Endothelial cell (in vitro differentiated cells): ENCODE measurements around the gene TMEM231. TPM values are rescaled to one million over a fixed set of nuclear protein-coding genes. Genes with fewer than 3 reads are reported as not detected.
A peak's percentile ranks its signal among the peaks of the same experiment; 100 is the strongest.

Experiments used
- DNase-seq: peaks from one replicate; pipeline ENCODE4 v3.0.0; 2021; ENCODE audit warnings: low spot score
- H3K27ac Mint-ChIP-seq: one replicate; pipeline ENCODE4 v1.8.0; 2021; ENCODE audit warnings: mixed read lengths, inconsistent platforms; ENCODE audit not compliant: unreplicated experiment
- H3K27me3 Mint-ChIP-seq: one replicate; pipeline ENCODE4 v1.8.0; 2021; ENCODE audit warnings: mild to moderate bottlenecking, moderate library complexity, mixed read lengths, inconsistent platforms; ENCODE audit not compliant: unreplicated experiment
- H3K36me3 Mint-ChIP-seq: one replicate; pipeline ENCODE4 v1.8.0; 2021; ENCODE audit warnings: mild to moderate bottlenecking, low read depth, mixed read lengths, inconsistent platforms; ENCODE audit not compliant: unreplicated experiment
- H3K4me1 Mint-ChIP-seq: one replicate; pipeline ENCODE4 v1.8.0; 2021; ENCODE audit warnings: mild to moderate bottlenecking, mixed read lengths, inconsistent platforms; ENCODE audit not compliant: unreplicated experiment
- H3K4me3 Mint-ChIP-seq: one replicate; pipeline ENCODE4 v1.8.0; 2021; ENCODE audit warnings: mild to moderate bottlenecking, mixed read lengths, inconsistent platforms; ENCODE audit not compliant: unreplicated experiment
- H3K9me3 Mint-ChIP-seq: one replicate; pipeline ENCODE4 v1.8.0; 2021; ENCODE audit warnings: mixed read lengths, inconsistent platforms; ENCODE audit not compliant: unreplicated experiment
- long read RNA-seq: library from polyadenylated mRNA; unstranded; transcript quantifications from one replicate; pipeline ENCODE4 v2.0.0, GENCODE V29; 2020; ENCODE audit not compliant: unreplicated experiment
- total RNA-seq: library from RNA; stranded (reverse); fragmentation: NEBNext Ultra II Directional; extraction: Animal tissue kit (Norgen Biotek cat#: 25700); gene quantifications from one replicate; pipeline ENCODE4 v1.2.1, GENCODE V29; 2021; ENCODE audit not compliant: unreplicated experiment
- TF ChIP-seq, protein P1 (sequence below): fragments of 200-600 bp; sonication (generic); IDR thresholded peaks from one replicate; pipeline ENCODE4 v1.5.0; 2021; ENCODE audit warnings: antibody characterized with exemption; ENCODE audit not compliant: unreplicated experiment

TMEM231 gene, protein sequence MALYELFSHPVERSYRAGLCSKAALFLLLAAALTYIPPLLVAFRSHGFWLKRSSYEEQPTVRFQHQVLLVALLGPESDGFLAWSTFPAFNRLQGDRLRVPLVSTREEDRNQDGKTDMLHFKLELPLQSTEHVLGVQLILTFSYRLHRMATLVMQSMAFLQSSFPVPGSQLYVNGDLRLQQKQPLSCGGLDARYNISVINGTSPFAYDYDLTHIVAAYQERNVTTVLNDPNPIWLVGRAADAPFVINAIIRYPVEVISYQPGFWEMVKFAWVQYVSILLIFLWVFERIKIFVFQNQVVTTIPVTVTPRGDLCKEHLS
- total RNA-seq, result 14.5 TPM
- long read RNA-seq, full-length matches to known transcripts, result 7 of 10 reads
- long read RNA-seq, partial matches to known transcripts, result 2 of 10 reads
- long read RNA-seq, other reads (novel, unspliced or antisense), result 1 of 10 reads

DNA sequence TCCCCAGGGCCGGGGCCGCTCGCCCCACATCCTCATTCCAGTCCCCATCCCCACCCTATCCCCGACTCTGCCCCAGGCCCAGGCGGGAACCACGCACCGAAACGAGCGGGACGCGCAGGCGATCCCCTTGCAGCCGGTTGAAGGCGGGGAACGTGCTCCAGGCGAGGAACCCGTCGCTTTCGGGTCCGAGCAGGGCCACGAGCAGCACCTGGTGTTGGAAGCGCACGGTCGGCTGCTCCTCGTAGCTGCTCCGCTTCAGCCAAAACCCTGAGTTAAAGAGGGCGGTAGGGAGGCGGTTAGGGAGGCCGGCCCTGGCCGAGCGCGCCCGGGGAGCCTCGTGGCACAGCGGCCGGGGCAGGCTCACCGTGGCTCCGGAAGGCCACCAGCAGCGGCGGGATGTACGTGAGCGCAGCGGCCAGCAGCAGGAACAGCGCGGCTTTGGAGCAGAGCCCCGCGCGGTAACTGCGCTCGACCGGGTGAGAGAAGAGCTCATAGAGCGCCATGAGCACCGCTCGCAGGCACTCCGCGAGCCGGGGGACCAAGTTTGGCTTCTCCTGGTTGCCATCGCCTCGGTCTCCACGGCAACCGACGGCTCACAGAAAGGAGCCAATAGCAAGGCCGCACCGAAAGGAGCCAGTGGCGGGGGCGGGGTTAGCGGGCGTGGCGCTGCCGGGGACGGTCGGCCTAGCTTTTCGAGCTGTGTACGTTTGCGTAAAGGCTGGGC lies at the start of gene TMEM231:
Gene TMEM231, minus strand, starts transcription at position 546 of the 724 bp plus-strand sequence. Its CDS starts 43 bp downstream, at position 503.
- TF ChIP-seq, protein P1, sequence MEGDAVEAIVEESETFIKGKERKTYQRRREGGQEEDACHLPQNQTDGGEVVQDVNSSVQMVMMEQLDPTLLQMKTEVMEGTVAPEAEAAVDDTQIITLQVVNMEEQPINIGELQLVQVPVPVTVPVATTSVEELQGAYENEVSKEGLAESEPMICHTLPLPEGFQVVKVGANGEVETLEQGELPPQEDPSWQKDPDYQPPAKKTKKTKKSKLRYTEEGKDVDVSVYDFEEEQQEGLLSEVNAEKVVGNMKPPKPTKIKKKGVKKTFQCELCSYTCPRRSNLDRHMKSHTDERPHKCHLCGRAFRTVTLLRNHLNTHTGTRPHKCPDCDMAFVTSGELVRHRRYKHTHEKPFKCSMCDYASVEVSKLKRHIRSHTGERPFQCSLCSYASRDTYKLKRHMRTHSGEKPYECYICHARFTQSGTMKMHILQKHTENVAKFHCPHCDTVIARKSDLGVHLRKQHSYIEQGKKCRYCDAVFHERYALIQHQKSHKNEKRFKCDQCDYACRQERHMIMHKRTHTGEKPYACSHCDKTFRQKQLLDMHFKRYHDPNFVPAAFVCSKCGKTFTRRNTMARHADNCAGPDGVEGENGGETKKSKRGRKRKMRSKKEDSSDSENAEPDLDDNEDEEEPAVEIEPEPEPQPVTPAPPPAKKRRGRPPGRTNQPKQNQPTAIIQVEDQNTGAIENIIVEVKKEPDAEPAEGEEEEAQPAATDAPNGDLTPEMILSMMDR, result no peak
- H3K9me3 Mint-ChIP-seq, result no peaks in the 10 kb centered on the region
- peak within 1 kb of the TSS; percentile 95 for H3K27ac Mint-ChIP-seq
- H3K4me3 Mint-ChIP-seq, result peak within 1 kb of the TSS; percentile 97
- peak; percentile 92 for DNase-seq
- peaks cover 25% of the 10 kb centered on the region for H3K4me1 Mint-ChIP-seq
- H3K36me3 Mint-ChIP-seq, result no peaks in the 10 kb centered on the region
- H3K27me3 Mint-ChIP-seq, result peaks cover 8% of the 10 kb centered on the region

- Mint-ChIP-seq H3K36me3 (peaks cover 47% of the 10 kb centered on the region), H3K4me3 (no peak overlapping the region), H3K4me1 (no peaks in the 10 kb centered on the region), H3K27ac (no peak overlapping the region), H3K27me3 (no peaks in the 10 kb centered on the region), H3K9me3 (no peaks in the 10 kb centered on the region)
- DNase-seq, result no peak
- TF ChIP-seq, protein P1, result no peak
Measured at GRCh38 chr16:75603241-75603640, 47.2 kb upstream of the TMEM231 start.

- no peak for DNase-seq
- TF ChIP-seq, protein P1, result no peak
- H3K9me3 Mint-ChIP-seq, result no peaks in the 10 kb centered on the region
- peak overlapping the region; percentile 1 for H3K27ac Mint-ChIP-seq
- peaks cover 55% of the 10 kb centered on the region for H3K36me3 Mint-ChIP-seq
- H3K27me3 Mint-ChIP-seq, result no peaks in the 10 kb centered on the region
- no peak overlapping the region for H3K4me3 Mint-ChIP-seq
- H3K4me1 Mint-ChIP-seq, result peaks cover 7% of the 10 kb centered on the region
Measured at GRCh38 chr16:75599452-75600277, 43.6 kb upstream of the TMEM231 start.

DNA sequence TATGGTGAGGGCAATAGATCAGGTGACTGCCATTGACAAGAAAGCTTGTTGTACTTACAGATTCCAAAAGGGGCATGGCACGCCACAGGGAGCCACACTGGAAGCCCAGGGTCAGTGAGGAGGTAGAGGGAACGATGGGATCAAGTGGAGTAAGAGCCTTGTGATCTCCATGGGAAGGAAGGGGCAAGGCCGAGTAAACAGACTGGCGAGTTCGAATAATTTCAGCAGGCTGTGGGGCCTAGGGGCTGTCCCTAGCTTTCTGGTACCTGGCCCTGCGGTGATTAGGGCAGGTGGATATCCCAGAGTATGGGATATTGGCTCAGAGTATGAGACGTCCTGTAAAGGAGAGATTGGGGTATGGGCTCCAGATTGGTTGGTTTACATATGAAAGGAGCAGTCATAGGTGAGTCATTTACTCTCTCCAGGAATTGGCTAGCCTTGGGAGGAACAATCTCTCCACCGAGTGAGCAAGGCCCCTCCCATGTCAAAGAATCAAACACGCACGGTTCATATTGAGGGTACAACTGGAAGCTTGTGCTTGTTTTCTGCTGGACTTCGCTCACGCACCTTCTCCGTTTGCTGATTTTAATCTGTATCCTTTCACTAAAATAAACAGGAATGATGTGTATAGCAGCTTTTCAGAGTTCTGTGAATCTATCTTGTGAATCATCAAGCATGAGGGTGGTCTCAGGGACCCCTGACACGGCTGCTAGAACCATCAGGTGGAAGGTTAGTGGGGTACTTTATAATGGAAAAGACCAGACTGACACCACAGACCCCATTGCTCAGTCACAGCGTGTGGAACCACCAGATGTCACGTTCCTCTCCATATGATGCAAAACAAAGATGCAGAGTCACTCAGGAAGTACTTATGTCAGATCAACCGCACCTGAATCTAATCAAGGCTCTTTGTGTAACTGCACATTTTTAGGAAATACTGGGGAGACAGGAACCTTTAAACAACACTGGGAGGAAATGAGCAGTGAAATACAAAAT lies 38.1 kb upstream of the TMEM231 start:
- peak overlapping the region; percentile 14 for H3K4me3 Mint-ChIP-seq
- peaks cover 4% of the 10 kb centered on the region for H3K27me3 Mint-ChIP-seq

More for the DNA sequence above, 38.1 kb upstream of the TMEM231 start:
- TF ChIP-seq, protein P1, result no peak
- H3K9me3 Mint-ChIP-seq, result no peaks in the 10 kb centered on the region
- peak overlapping the region; percentile 97 for H3K27ac Mint-ChIP-seq
- peaks cover 27% of the 10 kb centered on the region for H3K36me3 Mint-ChIP-seq
- peak; percentile 6 for DNase-seq
- H3K4me1 Mint-ChIP-seq, result peaks cover 39% of the 10 kb centered on the region
